Mesendoderm (in vitro differentiated cells): Measurements from ENCODE around the gene TAF12. TPM values are rescaled to one million over a fixed set of nuclear protein-coding genes. Genes with fewer than 3 reads are reported as not detected.
A peak's percentile ranks its signal among the peaks of the same experiment; 100 is the strongest.
"Not testable (repeated sequence)": the region's sequence is repeated elsewhere in the genome, so short reads cannot be mapped to it uniquely, and the experiment has no call there.

Source experiments
- DNase-seq: peaks from one replicate; pipeline ENCODE4 v3.0.0; 2013
- H2AK5ac ChIP-seq: 2 replicates; pipeline ENCODE4 v1.6.1; 2013; ENCODE audit warnings: low read length, inconsistent platforms
- H2BK120ac ChIP-seq: 2 replicates; pipeline ENCODE4 v1.6.1; 2013; ENCODE audit warnings: low read depth, mild to moderate bottlenecking, low read length, moderate library complexity, mixed read lengths
- H2BK15ac ChIP-seq: replicated peaks from 2 replicates; pipeline ENCODE4 v1.6.1; 2013; ENCODE audit warnings: low read depth, mild to moderate bottlenecking, moderate library complexity
- H2BK5ac ChIP-seq: 2 replicates; pipeline ENCODE4 v1.6.1; 2013; ENCODE audit warnings: low read length, inconsistent platforms
- H3K18ac ChIP-seq: 2 replicates; pipeline ENCODE4 v1.6.1; 2013; ENCODE audit warnings: mild to moderate bottlenecking, low read length, mixed read lengths
- H3K23ac ChIP-seq: one replicate; pipeline ENCODE4 v1.6.1; 2013; ENCODE audit warnings: low read length
- H3K27ac ChIP-seq: 2 replicates; pipeline ENCODE4 v1.5.1; 2013; ENCODE audit warnings: low read depth, mild to moderate bottlenecking, inconsistent platforms, low read length, moderate library complexity
- H3K27me3 ChIP-seq: 2 replicates; pipeline ENCODE4 v1.6.1; 2013; ENCODE audit warnings: low read length, control low read depth, mild to moderate bottlenecking, inconsistent platforms; ENCODE audit not compliant: insufficient read depth, poor library complexity
- H3K36me3 ChIP-seq: 2 replicates; pipeline ENCODE4 v1.6.1; 2013; ENCODE audit warnings: low read length, inconsistent platforms; ENCODE audit not compliant: control insufficient read depth, insufficient read depth
- H3K4ac ChIP-seq: one replicate; pipeline ENCODE4 v1.6.1; 2013; ENCODE audit warnings: low read depth, mild to moderate bottlenecking, low read length, moderate library complexity
- H3K4me1 ChIP-seq: 2 replicates; pipeline ENCODE4 v1.6.1; 2013; ENCODE audit warnings: low read depth, low read length, inconsistent platforms; ENCODE audit not compliant: control insufficient read depth
- H3K4me2 ChIP-seq: 2 replicates; pipeline ENCODE4 v1.6.1; 2013; ENCODE audit warnings: low read length
- H3K4me3 ChIP-seq: 2 replicates; pipeline ENCODE4 v1.5.1; 2013; ENCODE audit warnings: mild to moderate bottlenecking, low read length
- H3K56ac ChIP-seq: one replicate; pipeline ENCODE4 v1.6.1; 2013; ENCODE audit warnings: low read length
- H3K79me1 ChIP-seq: 2 replicates; pipeline ENCODE4 v1.6.1; 2013; ENCODE audit warnings: low read length, inconsistent platforms
- H3K79me2 ChIP-seq: 2 replicates; pipeline ENCODE4 v1.6.1; 2013; ENCODE audit warnings: mild to moderate bottlenecking, low read length; ENCODE audit not compliant: control insufficient read depth, insufficient read depth
- H3K9ac ChIP-seq: 2 replicates; pipeline ENCODE4 v1.6.1; 2013; ENCODE audit warnings: low read length, inconsistent platforms
- H4K5ac ChIP-seq: one replicate; pipeline ENCODE4 v1.6.1; 2013; ENCODE audit warnings: low read length
- H4K8ac ChIP-seq: one replicate; pipeline ENCODE4 v1.6.1; 2013; ENCODE audit warnings: low read depth, mild to moderate bottlenecking, control low read depth, low read length, moderate library complexity
- WGBS: extraction: QIAGEN DNeasy Blood & Tissue Kit; methylation state at CpG from one replicate; pipeline ENCODE4 v1.1.7; 2013; ENCODE audit warnings: low lambda C conversion rate, missing lambda C conversion rate; ENCODE audit not compliant: insufficient coverage; ENCODE audit errors: extremely low coverage; 5-methylcytosine and 5-hydroxymethylcytosine counted together
- polyA plus RNA-seq, 2 experiments: library from polyadenylated mRNA; stranded (reverse); fragments of 200-250 nt; gene quantifications; one replicate each; pipeline ENCODE4 v1.2.3, GENCODE V29; 2013

TAF12 gene, protein sequence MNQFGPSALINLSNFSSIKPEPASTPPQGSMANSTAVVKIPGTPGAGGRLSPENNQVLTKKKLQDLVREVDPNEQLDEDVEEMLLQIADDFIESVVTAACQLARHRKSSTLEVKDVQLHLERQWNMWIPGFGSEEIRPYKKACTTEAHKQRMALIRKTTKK
- 39.3 TPM for polyA plus RNA-seq (2013, experiment 1 of 2)
- polyA plus RNA-seq (2013, experiment 2 of 2), result 38.5 TPM

DNA sequence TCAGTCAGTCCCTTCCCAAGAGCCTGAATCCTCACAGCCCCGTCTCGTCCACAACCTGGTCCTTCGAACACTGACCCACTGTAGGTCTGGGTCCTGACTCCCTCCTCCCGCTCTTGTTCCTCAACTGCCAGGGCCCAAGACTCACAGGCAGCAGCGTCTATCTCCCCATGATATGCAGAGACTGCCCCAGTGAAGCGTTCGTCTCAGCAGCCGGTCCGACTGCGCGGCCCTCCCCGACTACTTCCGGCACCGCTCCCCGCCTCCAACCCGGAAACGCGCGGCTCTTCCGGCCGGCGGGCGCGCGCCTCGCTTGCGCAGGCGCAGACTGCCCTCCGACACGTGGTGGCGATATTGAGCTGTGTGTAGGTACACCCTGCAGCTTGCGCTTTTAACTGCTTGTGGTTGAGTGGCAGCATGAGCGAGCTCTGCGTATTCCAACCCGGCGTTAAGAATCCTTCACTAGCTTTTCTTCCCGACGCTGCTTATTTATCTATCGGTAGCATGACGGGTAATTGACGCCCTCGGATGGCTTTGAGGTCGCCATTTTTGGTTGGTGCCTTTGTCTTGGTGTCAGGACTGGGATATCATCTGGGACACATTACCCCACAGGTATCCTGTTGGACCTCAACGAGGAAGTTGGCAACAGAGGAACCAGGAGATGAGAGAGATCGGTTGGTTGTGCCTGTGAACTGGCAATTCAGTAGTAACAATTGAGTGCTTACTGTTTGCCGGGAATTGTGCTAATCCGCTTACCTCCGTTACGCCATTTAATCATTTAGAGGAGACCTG lies at the start of gene TAF12:
TSS of gene TAF12 (minus strand) at position 221 of the 789 bp plus-strand sequence. CDS start 20,986 bp downstream, outside the sequence.
- Histone ChIP-seq H2BK15ac (no peak within 1 kb of the TSS), H2AK5ac (peak within 1 kb of the TSS; percentile 2), H3K9ac (peak within 1 kb of the TSS; percentile 94), H3K4me3 (peak within 1 kb of the TSS; percentile 82), H4K5ac (peak within 1 kb of the TSS; percentile 3), H3K36me3 (no peaks in the 10 kb centered on the region), H3K4me2 (peak within 1 kb of the TSS; percentile 92), H3K23ac (peak within 1 kb of the TSS; percentile 90), H3K4me1 (peaks cover 2% of the 10 kb centered on the region), H3K18ac (peak within 1 kb of the TSS; percentile 54), H3K79me1 (no peaks in the 10 kb centered on the region), H4K8ac (peak within 1 kb of the TSS; percentile 7), H3K4ac (peak within 1 kb of the TSS; percentile 73), H3K27ac (peak within 1 kb of the TSS; percentile 89), H2BK120ac (no peak within 1 kb of the TSS), H3K56ac (peak within 1 kb of the TSS; percentile 98), H3K27me3 (no peaks in the 10 kb centered on the region), H3K79me2 (no peaks in the 10 kb centered on the region), H2BK5ac (peak within 1 kb of the TSS; percentile 92)
- no CpG with 5 or more reads among the region's 49 CpGs for whole genome bisulfite sequencing
- peak; percentile 98 for DNase-seq

DNA sequence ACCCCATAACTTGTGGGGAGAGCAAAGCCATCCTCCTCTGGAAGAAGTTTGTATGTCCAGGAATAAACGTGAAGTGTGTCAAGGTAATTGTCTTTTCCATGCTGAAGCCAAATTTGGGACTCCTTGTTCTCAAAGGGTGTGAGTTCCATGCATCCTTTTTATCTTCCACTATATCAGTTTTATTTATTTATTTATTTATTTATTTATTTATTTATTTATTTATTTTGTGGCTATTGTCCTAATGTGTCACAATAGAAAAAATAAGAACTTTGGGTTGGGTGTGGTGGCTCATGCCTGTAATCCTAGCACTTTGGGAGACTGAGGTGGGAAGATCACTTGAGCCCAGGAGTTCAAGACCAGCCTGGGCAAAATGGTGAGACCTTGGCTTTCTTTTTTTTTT lies 48.8 kb upstream of the TAF12 start:
- not testable (repeated sequence) for H3K27ac ChIP-seq, H2BK5ac ChIP-seq, DNase-seq, H3K79me1 ChIP-seq, H3K4me3 ChIP-seq, H4K8ac ChIP-seq, H4K5ac ChIP-seq, H3K9ac ChIP-seq, H3K4ac ChIP-seq, H3K79me2 ChIP-seq, H3K56ac ChIP-seq, H3K4me1 ChIP-seq, H3K4me2 ChIP-seq, H2BK120ac ChIP-seq, H2AK5ac ChIP-seq, H3K23ac ChIP-seq, H2BK15ac ChIP-seq, H3K27me3 ChIP-seq, H3K18ac ChIP-seq, H3K36me3 ChIP-seq
- no CpG with 5 or more reads among the region's 1 CpG for WGBS

DNA sequence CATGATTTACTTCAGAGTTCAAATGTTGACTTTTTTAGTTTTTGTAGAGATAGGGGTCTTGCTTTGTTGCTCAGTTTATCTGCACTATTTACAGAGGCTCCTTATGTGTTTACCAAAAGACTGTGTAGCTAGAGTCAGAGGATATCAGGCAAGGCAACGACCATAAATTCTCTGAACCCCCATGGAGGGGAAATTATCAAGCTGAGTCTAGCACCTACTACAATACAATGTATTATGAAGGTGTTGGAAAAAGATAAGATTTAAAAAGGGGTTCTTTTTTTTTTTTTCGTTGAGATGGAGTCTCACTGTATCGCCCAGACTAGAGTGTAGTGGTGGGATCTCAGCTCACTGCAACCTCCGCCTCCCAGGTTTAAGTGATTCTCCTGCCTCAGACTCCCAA lies 42.1 kb upstream of the TAF12 start:
- H2BK15ac ChIP-seq, result no peak overlapping the region
- H3K4me3 ChIP-seq, result no peak overlapping the region
- H3K56ac ChIP-seq, result no peak overlapping the region
- no peak overlapping the region for H3K4ac ChIP-seq
- H3K27me3 ChIP-seq, result no peaks in the 10 kb centered on the region
- no peak overlapping the region for H2AK5ac ChIP-seq
- H2BK120ac ChIP-seq, result no peak overlapping the region
- no peaks in the 10 kb centered on the region for H3K79me2 ChIP-seq
- no peak overlapping the region for H3K18ac ChIP-seq
- WGBS, result no CpG with 5 or more reads among the region's 4 CpGs
- H4K5ac ChIP-seq, result no peak overlapping the region
- peak overlapping the region; percentile 73 for H3K27ac ChIP-seq
- no peak overlapping the region for H2BK5ac ChIP-seq
- no peak overlapping the region for H3K4me2 ChIP-seq
- peaks cover 2% of the 10 kb centered on the region for H3K36me3 ChIP-seq
- peaks cover 7% of the 10 kb centered on the region for H3K79me1 ChIP-seq
- no peak overlapping the region for H3K23ac ChIP-seq
- H3K4me1 ChIP-seq, result no peaks in the 10 kb centered on the region
- no peak overlapping the region for H4K8ac ChIP-seq
- DNase-seq, result peak; percentile 56
- no peak overlapping the region for H3K9ac ChIP-seq

DNA sequence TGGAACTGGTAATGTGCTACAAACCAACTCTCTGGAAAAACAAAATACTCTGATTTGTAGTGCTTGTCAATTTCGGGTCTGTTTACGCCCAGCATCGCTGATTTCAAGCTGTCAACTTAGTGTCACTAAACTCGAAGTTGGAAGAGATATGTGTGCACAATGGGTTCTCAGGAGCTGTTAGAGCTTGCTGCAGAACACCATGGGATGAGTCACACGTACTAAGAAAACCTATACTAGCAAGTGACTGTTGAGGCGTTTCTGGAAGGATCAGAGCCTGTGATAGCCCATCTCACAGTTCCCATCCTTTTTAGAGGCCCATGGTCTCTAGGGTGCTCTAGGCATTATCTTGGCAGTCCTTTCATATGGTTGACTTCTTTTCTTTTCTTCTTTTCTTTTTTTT lies 40.0 kb upstream of the TAF12 start:
- H3K79me1 ChIP-seq, result peaks cover 7% of the 10 kb centered on the region
- H2BK120ac ChIP-seq, result no peak overlapping the region
- H3K4me3 ChIP-seq, result no peak overlapping the region
- H3K18ac ChIP-seq, result no peak overlapping the region
- no peak overlapping the region for H2AK5ac ChIP-seq
- no peak overlapping the region for H4K5ac ChIP-seq
- H2BK15ac ChIP-seq, result no peak overlapping the region
- no peak overlapping the region for H3K23ac ChIP-seq
- no peak overlapping the region for H3K4ac ChIP-seq
- no CpG with 5 or more reads among the region's 6 CpGs for WGBS
- H3K27me3 ChIP-seq, result no peaks in the 10 kb centered on the region
- no peaks in the 10 kb centered on the region for H3K79me2 ChIP-seq
- H3K36me3 ChIP-seq, result peaks cover 2% of the 10 kb centered on the region
- no peak overlapping the region for H3K4me2 ChIP-seq
- no peak for DNase-seq
- H3K4me1 ChIP-seq, result no peaks in the 10 kb centered on the region
- no peak overlapping the region for H4K8ac ChIP-seq
- no peak overlapping the region for H3K56ac ChIP-seq
- H3K27ac ChIP-seq, result no peak overlapping the region
- H2BK5ac ChIP-seq, result no peak overlapping the region
- H3K9ac ChIP-seq, result no peak overlapping the region

DNA sequence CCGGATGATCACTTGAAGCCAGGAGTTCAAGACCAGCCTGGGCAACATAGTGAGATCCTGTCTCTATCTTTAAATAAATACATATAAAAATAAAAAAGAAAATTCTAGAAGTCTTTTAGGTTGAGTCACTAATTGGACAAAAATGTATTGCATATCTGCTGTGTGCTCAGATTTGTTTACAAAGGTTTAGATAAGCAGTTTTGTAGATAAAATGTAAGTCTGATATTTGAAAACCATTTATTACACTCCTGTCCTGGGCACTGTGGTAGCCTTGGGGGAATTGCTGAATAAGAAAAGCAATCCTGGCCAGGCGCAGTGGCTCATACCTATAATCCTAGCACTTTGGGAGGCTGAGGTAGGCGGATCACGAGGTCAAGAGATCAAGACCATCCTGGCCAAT lies 37.3 kb upstream of the TAF12 start:
- Histone ChIP-seq H2AK5ac (no peak overlapping the region), H3K36me3 (peaks cover 2% of the 10 kb centered on the region), H3K4ac (no peak overlapping the region)

More for the DNA sequence above, 37.3 kb upstream of the TAF12 start:
- H3K9ac ChIP-seq, result no peak overlapping the region
- no peak overlapping the region for H2BK5ac ChIP-seq
- H3K27ac ChIP-seq, result no peak overlapping the region
- peaks cover 7% of the 10 kb centered on the region for H3K79me1 ChIP-seq
- no peak overlapping the region for H3K4me2 ChIP-seq
- H4K8ac ChIP-seq, result no peak overlapping the region
- no peak overlapping the region for H3K23ac ChIP-seq
- no CpG with 5 or more reads among the region's 4 CpGs for WGBS
- no peak overlapping the region for H4K5ac ChIP-seq
- no peak overlapping the region for H3K18ac ChIP-seq
- no peak overlapping the region for H2BK15ac ChIP-seq
- H3K27me3 ChIP-seq, result no peaks in the 10 kb centered on the region
- H3K4me1 ChIP-seq, result no peaks in the 10 kb centered on the region
- no peak overlapping the region for H2BK120ac ChIP-seq
- H3K56ac ChIP-seq, result no peak overlapping the region
- DNase-seq, result no peak
- no peak overlapping the region for H3K4me3 ChIP-seq
- no peaks in the 10 kb centered on the region for H3K79me2 ChIP-seq
